Measurements from ENCODE around the gene PCGF3. TPM values are rescaled to one million over a fixed set of nuclear protein-coding genes. Genes with fewer than 3 reads are reported as not detected.

PCGF3 gene
- total and polyA plus RNA-seq, 10 of the 15 experiments (the other 5 are each of a cell fraction or from before 2014, with no cell fraction given), result 2.2 to 43.8 (median 15.9) TPM

DNA sequence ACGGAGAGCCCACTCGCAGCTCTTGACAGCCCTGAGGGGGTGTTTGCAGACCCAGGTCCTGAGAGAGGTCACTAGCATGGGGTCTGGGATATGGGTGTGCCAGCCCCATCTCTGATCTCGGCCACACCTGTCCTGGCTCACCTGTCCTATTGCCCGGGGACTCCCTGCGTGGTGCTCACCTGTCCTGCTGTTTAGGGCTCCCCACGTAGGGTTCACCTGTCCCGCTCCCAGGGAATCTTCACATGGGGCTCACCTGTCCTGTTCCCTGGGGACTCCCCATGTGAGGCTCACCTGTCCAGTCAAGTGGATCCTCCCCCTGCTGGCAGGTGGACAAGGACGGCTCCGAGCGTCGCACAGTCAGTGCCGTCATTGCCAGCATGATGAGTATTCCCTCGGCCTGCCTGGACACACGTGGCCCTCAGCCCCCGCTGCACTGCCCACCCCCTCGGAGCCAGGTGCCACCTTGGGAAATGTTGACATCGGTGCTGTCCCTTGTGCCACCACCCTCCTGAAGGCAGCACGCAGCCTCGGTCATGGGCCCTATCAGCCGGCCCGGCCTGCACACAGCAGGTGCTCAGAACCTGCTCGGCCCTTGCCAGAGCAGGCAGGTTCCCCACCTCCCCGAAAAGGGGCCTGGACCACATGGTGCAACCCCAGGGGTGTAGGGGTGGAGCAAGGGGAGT, 23.0 kb upstream of the PCGF3 start:
- 83% methylated on average over 23 of the region's 23 CpGs for WGBS (ENCODE audit: insufficient coverage, insufficient replicate concordance, low lambda C conversion rate, missing lambda C conversion rate)
- Histone ChIP-seq H3K36me3 (ENCODE audit: control insufficient read depth in 2 of 2, insufficient read depth in 2 of 2, low read length in 1 of 2) (no peaks in the 10 kb centered on the region), H3K4me1 (ENCODE audit: control insufficient read depth, insufficient read depth, low read length) (peaks cover 11% of the 10 kb centered on the region), H3K4me3 (no peak overlapping the region), H4K20me1 (ENCODE audit: control insufficient read depth, insufficient read depth) (no peaks in the 10 kb centered on the region), H3K4me2 (ENCODE audit: control insufficient read depth, insufficient read depth) (no peak overlapping the region), H3K9ac (ENCODE audit: control insufficient read depth, insufficient read depth, low read length) (no peak overlapping the region), H3K9me3 (replicated peaks; ENCODE audit: control insufficient read depth, insufficient read depth, low read length) (no peaks in the 10 kb centered on the region), H3K27me3 (replicated peaks in 1 of 2; ENCODE audit: control insufficient read depth in 2 of 2, insufficient read depth in 2 of 2, low read length in 1 of 2) (no peaks in the 10 kb centered on the region), H3K79me2 (ENCODE audit: control insufficient read depth, insufficient read depth, low read length) (no peaks in the 10 kb centered on the region), H3K27ac (ENCODE audit: control insufficient read depth, insufficient read depth) (no peak overlapping the region), H2AFZ (ENCODE audit: control insufficient read depth, low read depth, low read length) (no peak overlapping the region)
- FAIRE-seq (no peak), DNase-seq (ENCODE audit: low read depth, low spot score) (no peak), ATAC-seq (no peak)
- ChIA-PET SMC1A (ENCODE audit: uncharacterized antibody, unreplicated experiment) (no interaction called here), POLR2A (no interaction called here), CTCF (no interaction called here), RAD21 (ENCODE audit: unreplicated experiment) (no interaction called here)
- intact Hi-C loops (cut with micrococcal nuclease; ENCODE audit: unreplicated experiment), result no loop called here
- in situ Hi-C loops (cut with MboI), result no loop called here
- no TSS peak for BruUV-seq (replicated peaks)
- TF ChIP-seq RAD51 (IDR thresholded peaks at IDR 0.05) (no peak), NFYA (IDR thresholded peaks at IDR 0.05; ENCODE audit: borderline replicate concordance, low read depth, low read length) (no peak), BMI1 (IDR thresholded peaks at IDR 0.05; ENCODE audit: borderline replicate concordance) (no peak), ZSCAN29 (IDR thresholded peaks at IDR 0.05) (no peak), ELK1 (IDR thresholded peaks at IDR 0.05; ENCODE audit: low read depth, low read length) (no peak), RELA (IDR thresholded peaks at IDR 0.05; ENCODE audit: borderline replicate concordance, partially characterized antibody) (no peak), SUZ12 (IDR thresholded peaks at IDR 0.05; ENCODE audit: unreplicated experiment) (no peak), NFYB (IDR thresholded peaks at IDR 0.05; ENCODE audit: insufficient read depth, low read depth, low read length) (no peak), SIX5 (IDR thresholded peaks at IDR 0.05; ENCODE audit: low read depth, low read length, severe bottlenecking) (no peak), EGR1 (IDR thresholded peaks at IDR 0.05; ENCODE audit: borderline replicate concordance in 1 of 2, low read depth in 2 of 2, low read length in 2 of 2) (no peak), SP1 (IDR thresholded peaks at IDR 0.05; ENCODE audit: low read depth, low read length) (no peak), MYB (IDR thresholded peaks at IDR 0.05; ENCODE audit: borderline replicate concordance, low read depth, low read length) (no peak), NRF1 (conservative IDR thresholded peaks at IDR 0.05; ENCODE audit: low read depth, low read length) (no peak)
- TF ChIP-seq, protein P1, sequence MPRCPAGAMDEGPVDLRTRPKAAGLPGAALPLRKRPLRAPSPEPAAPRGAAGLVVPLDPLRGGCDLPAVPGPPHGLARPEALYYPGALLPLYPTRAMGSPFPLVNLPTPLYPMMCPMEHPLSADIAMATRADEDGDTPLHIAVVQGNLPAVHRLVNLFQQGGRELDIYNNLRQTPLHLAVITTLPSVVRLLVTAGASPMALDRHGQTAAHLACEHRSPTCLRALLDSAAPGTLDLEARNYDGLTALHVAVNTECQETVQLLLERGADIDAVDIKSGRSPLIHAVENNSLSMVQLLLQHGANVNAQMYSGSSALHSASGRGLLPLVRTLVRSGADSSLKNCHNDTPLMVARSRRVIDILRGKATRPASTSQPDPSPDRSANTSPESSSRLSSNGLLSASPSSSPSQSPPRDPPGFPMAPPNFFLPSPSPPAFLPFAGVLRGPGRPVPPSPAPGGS (IDR thresholded peaks at IDR 0.05; ENCODE audit: borderline replicate concordance, insufficient read depth, low read depth, low read length, poor library complexity, severe bottlenecking), result no peak
- TF ChIP-seq, protein P2, sequence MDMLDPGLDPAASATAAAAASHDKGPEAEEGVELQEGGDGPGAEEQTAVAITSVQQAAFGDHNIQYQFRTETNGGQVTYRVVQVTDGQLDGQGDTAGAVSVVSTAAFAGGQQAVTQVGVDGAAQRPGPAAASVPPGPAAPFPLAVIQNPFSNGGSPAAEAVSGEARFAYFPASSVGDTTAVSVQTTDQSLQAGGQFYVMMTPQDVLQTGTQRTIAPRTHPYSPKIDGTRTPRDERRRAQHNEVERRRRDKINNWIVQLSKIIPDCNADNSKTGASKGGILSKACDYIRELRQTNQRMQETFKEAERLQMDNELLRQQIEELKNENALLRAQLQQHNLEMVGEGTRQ (IDR thresholded peaks at IDR 0.05; ENCODE audit: borderline replicate concordance, low read depth, low read length), result no peak

Measured in GM12878 (cell line).